Stimulated activated CD4-positive, alpha-beta T cell treated with anti-CD3 and anti-CD28 coated beads, Interleukin-4, amount 100 ng/mL, for 1 hour (primary cell): ENCODE data around the gene ADGRG2.
"Not testable (repeated sequence)": the region's sequence is repeated elsewhere in the genome, so short reads cannot be mapped to it uniquely, and the experiment has no call there.

Experiments
- DNase-seq: peaks from one replicate; pipeline ENCODE4 v3.0.0-alpha.2; 2020

ADGRG2 gene

GRCh38 chrX:19086102-19086772 lies 36.0 kb downstream of the ADGRG2 start:
- DNase-seq, result no peak

- DNase-seq, result no peak
Measured at GRCh38 chrX:19085666-19086065, 36.6 kb downstream of the ADGRG2 start.

DNA sequence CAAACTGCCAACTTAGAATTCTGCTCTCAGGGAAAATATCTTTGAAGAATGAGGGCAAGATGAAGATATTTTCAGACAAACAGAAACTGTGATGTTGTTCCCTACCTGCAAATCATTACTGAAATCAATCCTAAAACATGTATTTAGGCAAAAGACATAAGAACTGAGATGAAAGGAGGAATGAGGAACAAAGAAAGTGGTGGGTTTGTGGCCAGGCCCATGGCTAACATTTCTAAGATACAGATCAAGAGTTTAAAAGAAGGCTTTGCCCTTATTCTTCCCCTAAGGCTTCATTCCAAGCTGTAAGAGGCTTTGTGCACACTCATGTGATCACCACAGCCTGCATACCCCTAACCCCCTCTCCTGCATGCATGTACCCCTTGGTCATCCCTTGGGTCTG lies 46.5 kb downstream of the ADGRG2 start:
- DNase-seq, result no peak

DNA sequence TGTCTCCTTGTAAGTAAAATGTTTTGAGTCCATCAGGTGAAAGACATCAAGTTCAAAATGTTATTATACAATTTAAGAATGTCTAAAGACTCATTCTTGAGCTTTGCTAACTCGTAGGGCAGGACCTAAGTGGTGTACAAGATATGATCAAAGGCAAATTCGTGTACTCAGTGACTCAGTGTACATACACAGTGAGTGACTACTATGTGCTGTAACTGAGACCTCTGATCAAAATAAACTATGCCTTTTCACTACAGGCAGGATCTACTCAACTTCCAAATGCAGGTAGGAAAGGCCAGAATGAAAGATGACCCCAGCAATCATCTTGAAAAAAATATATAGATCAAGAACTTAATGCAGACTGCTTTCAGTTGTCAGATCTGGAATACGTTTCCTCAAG lies 49.9 kb downstream of the ADGRG2 start:
- DNase-seq, result no peak

DNA sequence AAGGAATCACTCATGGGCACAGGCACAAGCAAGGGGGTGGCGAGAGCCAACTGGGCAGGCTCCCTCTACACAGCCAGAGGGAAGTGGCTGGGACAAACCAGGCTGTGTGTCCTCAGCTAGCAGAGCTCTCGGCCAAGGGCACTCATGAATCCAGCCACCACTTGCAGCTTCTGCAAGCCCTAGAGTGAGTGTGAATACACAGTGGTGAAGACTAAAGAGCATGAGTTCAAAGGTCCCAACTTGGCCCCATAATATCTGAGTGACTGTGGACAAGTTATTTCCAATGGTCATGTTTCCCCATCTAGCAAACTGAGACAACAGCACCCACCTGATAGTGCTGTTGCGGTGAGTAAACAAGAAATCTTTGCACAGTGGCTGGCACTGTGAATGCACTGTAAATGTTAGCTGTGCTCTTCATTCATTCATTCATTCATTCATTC lies 51.7 kb downstream of the ADGRG2 start:
- no peak for DNase-seq

DNA sequence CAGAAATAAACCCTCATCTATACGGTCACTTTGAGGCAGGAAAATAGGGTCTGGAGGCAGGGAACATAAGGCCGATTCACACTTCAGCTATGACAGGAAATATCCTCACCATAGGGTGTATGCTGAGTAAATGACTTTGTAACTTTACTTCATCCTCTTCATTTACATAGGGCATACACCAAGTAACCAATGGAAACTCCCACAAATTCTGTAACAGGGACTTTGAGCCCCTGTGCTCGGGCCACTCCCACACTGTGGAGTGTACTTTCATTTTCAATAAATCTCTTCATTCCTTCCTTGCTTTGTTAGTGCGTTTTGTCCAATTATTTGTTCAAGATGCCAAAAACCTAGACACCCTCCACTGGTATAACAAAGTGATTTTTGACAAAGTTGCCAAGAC lies 55.3 kb downstream of the ADGRG2 start:
- not testable (repeated sequence) for DNase-seq

DNA sequence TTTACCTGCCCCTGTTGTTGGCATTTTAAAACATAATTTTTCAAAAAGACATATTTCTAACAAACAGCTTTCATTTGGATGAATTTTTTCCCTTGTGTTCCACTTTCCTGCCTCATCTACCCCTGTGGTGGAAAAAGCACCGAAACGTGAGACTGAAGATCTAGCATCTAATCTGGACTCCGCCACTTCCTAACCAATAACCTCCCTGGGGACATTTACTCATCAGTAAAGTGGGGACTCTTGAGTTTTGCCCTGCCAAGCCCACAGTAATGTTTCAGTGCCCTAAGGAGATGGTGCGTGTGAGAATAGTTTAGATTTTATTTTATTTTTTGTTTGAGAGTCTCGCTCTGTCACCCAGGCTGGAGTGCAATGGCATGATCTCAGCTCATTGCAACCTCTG lies 56.7 kb downstream of the ADGRG2 start:
- DNase-seq, result no peak

GRCh38 chrX:19064175-19064574 lies 58.1 kb downstream of the ADGRG2 start:
- no peak for DNase-seq

DNA sequence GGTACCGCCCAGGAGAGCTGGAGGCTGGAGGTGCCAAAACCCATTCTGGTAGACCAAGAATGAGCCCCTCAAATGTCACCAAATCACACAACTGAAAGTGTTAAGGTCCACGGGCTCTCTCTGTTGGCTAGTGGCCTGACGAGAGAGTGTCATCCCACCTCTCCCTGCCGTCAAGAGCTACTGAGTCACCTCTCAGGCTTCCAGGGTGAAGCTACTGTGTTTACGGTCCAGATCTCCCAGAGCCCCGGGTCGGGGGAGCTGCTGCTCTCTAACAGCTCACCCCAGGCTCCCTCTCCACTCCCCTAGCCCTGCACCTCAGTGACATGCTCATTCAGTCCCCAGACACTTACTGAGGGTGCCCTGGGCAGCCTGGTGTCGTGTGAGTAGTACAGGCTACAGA lies 59.2 kb downstream of the ADGRG2 start:
- DNase-seq, result no peak

DNA sequence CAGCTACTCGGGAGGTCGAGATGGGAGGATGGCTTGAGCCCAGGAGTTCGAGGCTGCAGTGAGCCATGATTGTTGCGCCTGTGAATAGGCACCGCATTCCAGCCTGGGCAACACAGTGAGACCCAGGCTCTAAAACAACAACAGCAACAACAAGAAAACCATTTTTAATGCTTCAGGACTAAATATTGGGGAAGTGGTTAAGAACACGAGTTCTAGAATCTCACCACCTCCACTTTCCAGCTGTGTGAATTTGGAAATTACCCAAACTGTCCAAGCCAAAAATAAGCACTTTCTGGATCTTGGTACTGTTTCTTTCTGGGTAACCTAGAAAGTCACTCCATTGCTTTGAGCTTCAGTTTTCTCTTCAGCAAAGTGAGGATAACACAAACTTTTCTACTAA lies 63.2 kb downstream of the ADGRG2 start:
- DNase-seq, result no peak

GRCh38 chrX:19057856-19058255 lies 64.4 kb downstream of the ADGRG2 start:
- DNase-seq, result no peak

DNA sequence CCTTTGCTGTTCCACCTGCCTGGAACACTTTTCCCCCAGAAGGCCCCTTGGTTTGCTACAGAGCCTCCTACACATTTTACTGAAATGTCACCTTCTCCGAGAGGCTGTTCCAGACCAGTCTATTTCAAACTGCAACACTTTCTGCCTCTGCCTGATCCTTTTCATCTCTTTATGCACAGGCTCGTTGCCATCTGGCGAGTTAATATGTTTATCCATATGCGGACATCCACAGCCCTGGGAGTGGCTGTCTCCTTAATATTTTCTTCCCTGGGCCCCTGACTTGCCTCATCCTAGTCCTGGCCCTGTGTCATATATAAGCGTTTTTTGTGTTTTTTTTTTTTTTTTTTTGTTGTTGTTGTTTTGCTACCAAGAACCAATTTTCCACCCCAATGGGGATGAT lies 73.2 kb downstream of the ADGRG2 start:
- DNase-seq, result no peak

- DNase-seq, result no peak
Measured at GRCh38 chrX:19046343-19047215, 75.7 kb downstream of the ADGRG2 start.

DNA sequence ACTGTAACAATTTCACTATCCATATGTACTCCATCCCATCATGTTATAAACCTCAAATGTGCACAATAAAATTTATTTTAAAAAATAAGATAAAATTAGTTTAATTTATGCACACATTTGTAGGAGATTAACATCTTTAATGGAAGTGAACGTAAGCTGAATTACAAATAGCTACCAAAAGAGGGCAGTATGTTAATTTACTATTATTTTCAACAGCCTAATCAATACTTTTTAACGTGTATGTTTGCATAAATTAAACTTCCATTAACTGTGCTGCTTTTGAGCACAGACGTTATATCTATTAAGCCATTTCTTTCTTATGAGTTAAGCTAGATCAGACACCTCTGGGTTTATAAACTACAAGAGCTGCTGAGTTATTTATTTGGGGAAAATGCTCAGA lies 81.9 kb downstream of the ADGRG2 start:
- no peak for DNase-seq

DNA sequence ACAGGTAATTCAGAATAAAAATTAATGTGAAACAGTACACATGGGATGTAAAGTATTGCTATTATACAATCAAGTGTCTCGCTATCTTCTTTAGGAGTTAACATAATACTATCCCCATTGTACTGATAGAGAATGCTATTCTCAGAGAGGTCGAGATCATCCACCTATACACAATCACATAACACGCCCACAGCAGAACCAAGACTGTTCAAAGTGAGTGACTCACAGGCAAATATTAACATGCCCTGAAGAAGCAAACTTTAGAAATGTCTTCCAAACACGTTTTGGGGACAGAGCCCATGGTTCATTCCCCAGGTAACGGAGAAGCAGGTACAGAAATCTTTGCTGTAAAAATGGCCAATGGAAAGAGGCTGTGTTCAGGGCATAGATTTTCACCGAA lies 88.2 kb downstream of the ADGRG2 start:
- no peak for DNase-seq

DNA sequence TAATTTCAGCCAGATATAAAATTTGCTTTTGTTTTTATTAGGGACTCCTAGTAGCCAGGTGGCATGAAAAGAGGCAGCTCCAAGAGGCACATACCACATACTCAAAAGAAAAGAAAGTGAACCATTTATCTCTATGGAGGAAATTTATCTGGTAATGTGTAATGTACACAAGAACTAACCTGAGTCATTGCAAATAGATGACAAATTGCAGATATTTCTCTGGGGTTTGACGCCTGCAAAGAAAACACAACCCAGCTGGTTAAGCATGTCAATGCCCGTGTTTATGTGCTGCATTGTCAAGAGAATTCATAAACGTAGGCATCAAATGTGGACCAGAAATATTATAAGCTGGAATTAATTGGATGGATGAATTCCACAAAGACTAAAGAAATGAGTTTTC lies 91.5 kb downstream of the ADGRG2 start:
- DNase-seq, result no peak

- no peak for DNase-seq
Measured at GRCh38 chrX:19028560-19028959, 93.7 kb downstream of the ADGRG2 start.

DNA sequence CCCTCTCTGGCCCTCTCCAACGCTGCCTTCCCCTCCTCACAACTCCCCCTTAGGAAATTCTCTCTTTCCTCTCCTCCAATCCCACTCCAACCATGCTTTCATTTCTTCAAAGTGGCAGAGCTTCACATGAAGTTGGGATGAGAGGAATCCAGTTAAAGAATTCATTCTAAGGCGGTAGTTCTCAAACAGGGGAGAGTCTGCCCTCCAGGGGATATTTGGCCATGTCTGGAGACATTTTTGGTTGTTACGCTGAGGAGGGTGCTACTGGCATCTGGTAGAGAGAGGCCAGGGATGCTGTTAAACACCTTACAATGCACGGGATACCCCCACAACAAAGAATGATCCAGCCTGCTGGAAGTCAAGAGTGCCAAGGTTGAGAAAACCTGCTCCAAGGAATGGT lies 97.9 kb downstream of the ADGRG2 start:
- no peak for DNase-seq

- no peak for DNase-seq
Measured at GRCh38 chrX:19019996-19020395, 102.3 kb downstream of the ADGRG2 start.

DNA sequence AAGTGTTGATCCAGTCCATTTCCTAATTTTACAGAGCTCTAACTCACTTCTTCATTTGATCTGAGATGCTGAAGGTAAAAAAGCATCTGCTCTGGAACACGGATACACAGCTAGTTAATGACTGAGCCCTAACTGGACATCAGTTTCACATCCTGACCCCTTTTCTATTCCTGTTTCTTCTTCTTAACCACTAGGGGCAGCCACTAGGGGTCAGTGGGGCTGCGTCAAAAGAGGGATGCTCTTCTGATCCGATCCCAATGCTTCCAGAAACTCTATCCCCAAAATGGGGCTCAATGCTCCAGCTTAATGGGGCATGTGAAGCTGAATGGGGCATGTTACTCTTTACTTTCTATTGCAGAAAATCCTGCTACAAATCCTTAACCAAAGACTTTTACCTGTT lies 105.0 kb downstream of the ADGRG2 start:
- no peak for DNase-seq

- DNase-seq, result not testable (repeated sequence)
Measured at GRCh38 chrX:19016614-19017013, 105.7 kb downstream of the ADGRG2 start.

DNA sequence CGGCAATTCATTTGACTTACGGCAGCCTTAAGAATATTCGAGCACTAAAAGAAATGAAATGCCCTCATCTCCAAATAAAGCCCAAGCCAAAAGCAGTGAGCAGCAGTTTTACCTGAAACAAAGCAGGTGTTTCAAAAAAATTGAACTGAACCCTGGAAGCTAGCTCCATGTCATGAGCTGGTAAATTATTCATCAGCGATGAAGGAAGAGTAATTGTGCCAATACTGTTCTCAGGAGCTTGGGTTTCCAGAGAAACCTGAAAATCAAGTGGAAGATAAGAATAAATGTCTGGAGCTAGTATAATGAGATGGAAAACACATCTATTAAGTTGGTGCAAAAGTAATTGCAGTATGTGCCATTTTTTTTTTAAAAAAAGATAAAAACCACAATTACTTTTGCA lies 114.4 kb downstream of the ADGRG2 start:
- no peak for DNase-seq

GRCh38 chrX:19007011-19007410 lies 115.3 kb downstream of the ADGRG2 start:
- no peak for DNase-seq

DNA sequence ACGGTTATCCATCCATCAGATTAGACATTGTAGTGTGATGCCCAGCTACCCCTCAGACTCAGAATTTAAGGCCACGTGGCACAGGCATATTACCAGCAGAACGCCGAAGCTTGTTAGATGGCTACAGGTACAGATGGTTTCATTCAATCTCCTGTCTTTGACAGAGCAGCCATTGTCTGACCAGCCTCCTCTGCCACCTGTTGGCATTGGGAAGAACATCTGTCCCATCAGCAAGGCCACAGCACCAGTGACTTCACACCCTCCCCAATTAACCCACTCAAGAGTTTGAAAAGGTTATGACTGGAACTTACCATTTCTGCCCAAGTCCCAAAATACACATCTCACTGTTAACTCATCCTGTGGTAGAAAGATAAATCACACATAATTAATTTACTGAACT lies 116.4 kb downstream of the ADGRG2 start:
- no peak for DNase-seq

DNA sequence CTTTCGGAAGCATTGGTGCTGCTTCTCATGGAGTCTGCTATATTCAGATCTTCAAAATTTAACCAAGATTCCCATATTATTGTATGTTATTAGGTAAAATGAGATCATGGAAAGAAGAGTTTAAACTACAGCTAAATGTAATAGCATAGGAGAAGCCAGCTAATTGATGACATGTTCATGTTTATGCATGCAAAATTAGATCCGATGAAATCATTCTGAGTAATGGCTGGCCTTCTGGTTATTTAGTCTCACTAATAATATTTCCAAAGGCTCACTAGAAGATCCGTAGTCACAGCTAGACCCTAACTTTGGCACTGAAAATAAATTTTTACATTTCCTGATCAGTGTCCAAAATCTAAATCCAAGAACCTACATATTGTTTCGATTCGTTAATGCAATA lies 118.5 kb downstream of the ADGRG2 start:
- no peak for DNase-seq
